C4-2B (cell line): Measurements from ENCODE around the gene ARAP1.

Experiments
- H3K27ac ChIP-seq: fragments of 450-650 bp; 2 replicates; pipeline ENCODE4 v1.5.1; 2017
- ZFX ChIP-seq: fragments of 450-650 bp; IDR thresholded peaks from 2 replicates; pipeline ENCODE4 v1.6.1; 2017
- TF ChIP-seq, protein P1 (sequence below): fragments of 450-650 bp; conservative IDR thresholded peaks from 2 replicates; pipeline ENCODE4 v1.5.1; 2017; ENCODE audit warnings: mild to moderate bottlenecking

The ARAP1 gene

DNA sequence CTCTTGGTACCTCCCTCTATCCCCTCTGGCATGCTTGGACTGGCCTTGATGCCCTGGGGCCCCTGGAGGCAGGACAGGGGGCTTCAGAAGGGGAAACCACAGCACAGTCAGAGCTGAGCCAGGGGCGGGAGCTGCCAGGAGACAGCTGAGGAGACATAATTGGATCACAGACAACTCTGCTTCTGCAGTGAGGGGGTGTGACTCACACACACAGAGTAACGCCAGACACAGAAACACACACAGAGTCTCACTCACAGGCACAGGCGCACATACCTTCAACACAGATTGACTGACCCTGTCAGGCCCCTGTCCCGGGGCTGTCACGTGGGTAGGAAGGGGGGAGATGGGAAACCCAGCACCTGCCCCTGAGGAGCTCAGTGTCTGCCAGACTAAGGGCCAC is 21.1 kb upstream of the ARAP1 start:
- no peak overlapping the region for H3K27ac ChIP-seq
- TF ChIP-seq, protein P1, sequence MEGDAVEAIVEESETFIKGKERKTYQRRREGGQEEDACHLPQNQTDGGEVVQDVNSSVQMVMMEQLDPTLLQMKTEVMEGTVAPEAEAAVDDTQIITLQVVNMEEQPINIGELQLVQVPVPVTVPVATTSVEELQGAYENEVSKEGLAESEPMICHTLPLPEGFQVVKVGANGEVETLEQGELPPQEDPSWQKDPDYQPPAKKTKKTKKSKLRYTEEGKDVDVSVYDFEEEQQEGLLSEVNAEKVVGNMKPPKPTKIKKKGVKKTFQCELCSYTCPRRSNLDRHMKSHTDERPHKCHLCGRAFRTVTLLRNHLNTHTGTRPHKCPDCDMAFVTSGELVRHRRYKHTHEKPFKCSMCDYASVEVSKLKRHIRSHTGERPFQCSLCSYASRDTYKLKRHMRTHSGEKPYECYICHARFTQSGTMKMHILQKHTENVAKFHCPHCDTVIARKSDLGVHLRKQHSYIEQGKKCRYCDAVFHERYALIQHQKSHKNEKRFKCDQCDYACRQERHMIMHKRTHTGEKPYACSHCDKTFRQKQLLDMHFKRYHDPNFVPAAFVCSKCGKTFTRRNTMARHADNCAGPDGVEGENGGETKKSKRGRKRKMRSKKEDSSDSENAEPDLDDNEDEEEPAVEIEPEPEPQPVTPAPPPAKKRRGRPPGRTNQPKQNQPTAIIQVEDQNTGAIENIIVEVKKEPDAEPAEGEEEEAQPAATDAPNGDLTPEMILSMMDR = no peak
- no peak for TF ChIP-seq ZFX

DNA sequence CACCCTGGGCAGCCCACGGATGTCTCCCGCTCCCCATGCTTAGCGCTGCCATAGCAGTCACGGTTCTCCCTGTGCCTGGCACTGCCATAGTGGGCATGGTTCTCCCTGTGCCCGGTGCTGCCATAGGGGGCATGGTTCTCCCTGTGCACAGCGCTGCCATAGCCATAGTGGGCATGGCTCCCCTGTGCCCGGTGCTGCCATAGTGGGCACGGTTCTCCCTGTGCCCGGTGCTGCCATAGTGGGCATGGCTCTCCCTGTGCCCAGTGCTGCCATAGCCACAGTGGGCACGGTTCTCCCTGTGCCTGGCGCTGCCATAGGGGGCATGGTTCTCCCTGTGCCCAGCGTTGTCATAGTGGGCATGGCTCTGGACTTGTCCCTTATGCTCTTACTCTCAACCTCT is 19.9 kb upstream of the ARAP1 start:
- H3K27ac ChIP-seq = no peak overlapping the region
- no peak for TF ChIP-seq ZFX
- TF ChIP-seq, protein P1 = no peak

DNA sequence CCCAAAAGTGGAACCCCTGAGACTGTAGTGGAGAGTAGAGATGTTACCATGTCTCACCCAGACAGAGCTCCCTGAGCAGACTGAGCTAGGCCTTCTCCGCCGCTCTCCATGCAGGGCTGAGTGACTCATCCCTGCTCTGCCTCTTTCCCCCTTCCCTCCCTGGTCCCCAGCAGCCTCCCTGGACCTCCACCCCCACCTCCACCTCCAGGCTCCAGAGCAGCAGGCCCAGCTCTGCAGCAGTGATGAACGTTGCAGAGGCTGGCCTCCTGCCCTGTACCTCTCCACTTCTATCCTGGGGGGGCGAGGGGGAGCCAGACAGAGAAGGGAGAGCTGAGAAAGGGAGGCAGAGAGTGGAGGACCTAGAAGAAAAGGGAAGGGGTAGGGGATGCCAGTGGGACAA is 19.3 kb upstream of the ARAP1 start:
- no peak for TF ChIP-seq ZFX
- TF ChIP-seq, protein P1 = no peak
- no peak overlapping the region for H3K27ac ChIP-seq

DNA sequence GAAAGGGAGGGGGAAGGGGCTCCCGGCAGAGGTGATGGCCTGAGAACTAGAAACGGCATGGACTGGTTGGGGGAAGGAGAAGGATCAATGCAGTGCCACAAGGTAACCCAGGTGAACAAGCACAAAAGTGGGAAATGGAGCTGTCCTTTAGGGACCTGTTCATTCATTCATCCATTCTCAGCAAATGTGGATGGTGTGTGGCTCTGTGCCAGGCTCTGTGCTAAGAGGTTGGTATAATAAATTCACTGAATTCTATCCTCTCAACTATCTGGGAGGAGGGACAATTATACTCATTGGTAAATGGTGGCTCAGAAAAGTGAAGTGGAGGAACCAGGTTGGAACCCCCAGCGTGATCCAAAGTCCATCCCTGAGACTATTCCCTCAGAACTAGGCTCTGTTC is 18.6 kb upstream of the ARAP1 start:
- TF ChIP-seq ZFX = no peak
- TF ChIP-seq, protein P1 = no peak
- H3K27ac ChIP-seq = no peak overlapping the region

- TF ChIP-seq, protein P1 = no peak
- no peak for TF ChIP-seq ZFX
- no peak overlapping the region for H3K27ac ChIP-seq
Observed at GRCh38 chr11:72769680-72770079, 17.5 kb upstream of the ARAP1 start.

GRCh38 chr11:72768581-72768980 is 16.4 kb upstream of the ARAP1 start:
- TF ChIP-seq ZFX = no peak
- TF ChIP-seq, protein P1 = no peak
- H3K27ac ChIP-seq = no peak overlapping the region

GRCh38 chr11:72767203-72768062 is 15.2 kb upstream of the ARAP1 start:
- no peak overlapping the region for H3K27ac ChIP-seq

More at GRCh38 chr11:72767203-72768062, 15.2 kb upstream of the ARAP1 start:
- TF ChIP-seq, protein P1 = no peak
- no peak for TF ChIP-seq ZFX
